Amygdala (tissue), 56 donors: ENCODE results near the gene RRP36.

ENCODE experiments used
- DNase-seq, 56 donors: peaks; one replicate each; lab custom pipeline; 2025; lab: John Stamatoyannopoulos, UW

RRP36 gene

DNA sequence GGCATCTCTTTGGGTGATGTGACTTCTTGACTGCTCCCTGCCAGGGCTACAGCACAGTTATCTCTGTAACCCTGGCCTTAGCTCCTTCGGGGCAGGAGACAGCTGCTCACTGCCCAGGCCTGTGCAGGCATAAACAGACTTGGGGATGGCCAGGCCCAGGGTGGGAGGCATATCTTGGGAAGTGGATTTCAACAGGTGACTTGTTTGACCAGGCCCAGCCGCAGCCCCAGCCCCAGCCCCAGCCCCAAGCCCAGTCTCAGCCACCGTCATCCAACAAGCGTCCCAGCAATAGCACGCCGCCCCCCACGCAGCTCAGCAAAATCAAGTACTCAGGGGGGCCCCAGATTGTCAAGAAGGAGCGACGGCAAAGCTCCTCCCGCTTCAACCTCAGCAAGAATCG lies 15.2 kb upstream of the RRP36 start:
- no peak for DNase-seq

- DNase-seq, result no peak
Measured at GRCh38 chr6:43007126-43007525, 14.3 kb upstream of the RRP36 start.

DNA sequence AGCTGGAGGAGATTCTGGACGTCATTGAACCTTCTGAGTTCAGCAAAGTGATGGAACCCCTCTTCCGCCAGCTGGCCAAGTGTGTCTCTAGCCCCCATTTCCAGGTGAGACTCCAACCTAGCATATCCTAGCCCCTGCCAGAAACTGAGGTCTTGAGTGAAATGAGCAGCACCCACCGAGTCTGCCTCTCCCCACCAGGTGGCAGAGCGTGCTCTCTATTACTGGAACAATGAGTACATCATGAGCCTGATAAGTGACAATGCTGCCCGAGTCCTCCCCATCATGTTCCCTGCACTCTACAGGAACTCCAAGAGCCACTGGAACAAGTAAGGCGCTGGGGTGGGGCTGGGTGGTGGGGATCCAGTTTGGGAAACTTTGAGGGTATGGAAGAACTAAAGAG lies 12.3 kb upstream of the RRP36 start:
- DNase-seq, result peak in 10 of 56 donors; percentile 4 to 32 (median 7)

DNA sequence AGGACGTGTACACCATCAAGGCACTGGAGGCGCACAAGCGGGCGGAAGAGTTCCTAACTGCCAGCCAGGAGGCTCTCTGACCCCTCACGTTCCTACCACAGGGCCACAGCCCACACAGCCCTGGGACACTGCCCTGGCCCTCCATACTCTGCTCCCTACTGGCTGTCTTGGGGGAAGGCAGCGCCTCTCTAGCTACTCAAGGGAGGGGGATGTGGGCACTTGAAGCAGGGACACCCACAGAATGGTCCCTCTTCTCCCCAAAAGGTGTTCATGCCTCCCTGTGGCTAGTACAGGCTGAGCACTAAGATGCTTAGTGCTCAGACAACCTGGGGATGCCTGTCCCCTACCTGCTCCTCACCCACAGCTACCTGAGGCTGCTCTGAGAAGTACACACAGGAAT lies 10.2 kb upstream of the RRP36 start:
- DNase-seq, result no peak

DNA sequence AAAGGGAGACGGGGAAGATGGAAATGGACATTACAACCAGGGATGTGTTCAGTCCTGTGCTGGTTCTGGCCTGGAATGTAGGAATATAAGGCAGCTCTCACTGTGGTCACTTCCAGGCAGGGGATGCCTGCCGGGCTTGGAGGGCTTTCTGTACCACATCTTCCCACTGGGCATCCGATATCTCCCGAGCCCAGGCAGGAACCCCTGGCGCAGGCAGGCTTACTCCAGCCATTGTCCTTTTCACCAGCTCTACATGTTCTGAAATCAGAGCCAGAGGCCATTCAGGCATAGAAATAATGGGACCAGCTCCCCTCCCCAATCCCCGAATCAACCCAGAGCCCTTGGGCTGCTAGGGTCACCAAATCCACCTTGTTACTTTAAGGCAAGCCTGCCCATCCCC lies 9.1 kb upstream of the RRP36 start:
- no peak for DNase-seq

DNA sequence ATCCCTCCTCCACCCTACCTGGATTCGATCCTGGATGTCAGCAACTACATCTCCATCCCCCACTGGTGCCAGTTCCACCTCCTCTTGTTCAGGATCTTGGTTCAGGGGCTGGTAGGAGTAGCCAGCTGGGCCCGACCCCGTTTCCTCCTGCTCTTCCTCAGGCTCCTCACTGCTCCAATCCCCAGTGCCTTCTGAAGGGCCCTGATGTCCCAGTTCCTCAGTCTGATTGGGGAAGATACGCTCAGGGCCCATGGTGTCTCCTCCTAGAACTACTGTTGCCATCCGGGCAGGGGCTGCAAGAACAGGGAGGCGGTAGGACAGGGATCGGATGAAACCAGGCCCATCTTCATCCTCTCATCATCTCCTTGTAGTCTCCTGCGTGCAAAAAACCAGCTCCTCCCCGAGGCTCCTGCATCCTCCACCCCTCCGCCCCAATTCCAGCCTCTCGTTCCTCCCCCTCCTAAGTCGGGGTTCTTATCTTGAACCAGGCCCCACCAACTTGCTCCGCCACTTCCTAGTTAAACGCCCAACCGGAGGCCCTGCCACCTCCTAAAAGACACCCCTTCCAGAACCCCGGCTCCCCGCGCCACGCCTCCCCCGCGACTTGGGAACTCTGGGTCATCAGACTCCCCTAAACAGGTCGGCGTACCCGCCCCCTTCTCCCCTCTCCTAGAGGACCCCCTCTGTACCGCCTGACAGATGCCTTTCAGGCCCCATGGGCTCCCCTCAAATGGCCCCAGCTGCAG lies 8.2 kb upstream of the RRP36 start:
- DNase-seq, result peak in 16 of 56 donors; percentile 24 to 76 (median 46)

DNA sequence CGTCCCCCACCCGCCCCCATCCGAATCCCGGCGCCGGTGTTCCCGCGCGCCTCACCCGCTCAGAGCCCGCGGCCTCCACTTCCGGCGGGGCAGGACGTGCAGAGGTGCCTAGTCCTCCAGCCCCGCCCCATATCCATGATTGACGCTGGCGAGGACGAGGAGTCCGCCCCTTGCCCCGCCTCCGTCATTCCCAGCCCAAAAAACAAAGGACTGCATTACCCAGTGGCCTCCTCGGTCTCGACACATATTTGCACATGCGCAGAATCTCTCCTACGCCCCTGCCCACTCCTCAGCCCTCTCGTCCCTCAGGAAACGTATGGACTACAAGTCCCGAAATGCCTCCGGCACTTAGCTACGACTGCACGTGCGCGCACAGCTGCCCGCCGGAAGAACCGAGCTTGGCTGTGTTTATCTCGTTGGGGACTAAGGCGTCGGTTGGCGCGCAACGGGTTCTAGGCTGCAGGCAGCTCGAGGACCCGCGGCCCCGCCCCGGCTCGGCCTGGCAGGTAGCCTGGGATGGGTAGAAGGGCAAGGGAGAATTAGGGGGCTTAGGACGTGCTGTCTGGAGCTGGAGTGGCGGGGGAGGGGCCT lies 7.5 kb upstream of the RRP36 start, which contains the start of the genes KLHDC3 and MEA1:
Gene KLHDC3, plus strand, starts transcription at position 407 of the 591 bp plus-strand sequence. CDS start 2,944 bp downstream, outside the sequence.
Gene MEA1, minus strand, starts transcription at position 104 of the 591 bp plus-strand sequence. CDS start 133 bp downstream, outside the sequence.
- DNase-seq, result peak; percentile 69 to 100 (median 99)

DNA sequence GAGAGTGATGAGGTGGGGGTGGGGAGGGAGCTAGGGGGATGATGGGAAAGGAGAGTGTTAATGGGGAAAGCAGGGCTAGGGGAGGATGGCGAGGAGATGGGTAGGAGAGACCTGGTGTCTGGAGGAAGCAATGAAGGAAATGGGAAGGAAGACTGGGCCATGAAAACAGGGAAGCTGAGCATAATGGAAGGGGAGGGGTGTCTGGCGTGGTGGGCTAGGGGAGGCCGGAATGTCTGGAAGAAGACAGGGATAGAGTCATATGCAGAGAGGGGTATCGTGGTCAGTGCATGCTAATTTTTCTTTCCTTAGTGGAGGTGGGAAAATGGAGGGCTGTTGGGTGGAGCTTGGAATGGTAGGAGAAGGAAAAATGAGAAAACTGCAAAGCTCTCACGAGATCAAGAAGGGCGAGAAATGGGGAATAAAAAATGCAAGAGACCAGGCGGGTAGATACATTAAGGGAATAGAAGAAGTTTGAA lies 7.0 kb upstream of the RRP36 start:
- DNase-seq, result no peak

DNA sequence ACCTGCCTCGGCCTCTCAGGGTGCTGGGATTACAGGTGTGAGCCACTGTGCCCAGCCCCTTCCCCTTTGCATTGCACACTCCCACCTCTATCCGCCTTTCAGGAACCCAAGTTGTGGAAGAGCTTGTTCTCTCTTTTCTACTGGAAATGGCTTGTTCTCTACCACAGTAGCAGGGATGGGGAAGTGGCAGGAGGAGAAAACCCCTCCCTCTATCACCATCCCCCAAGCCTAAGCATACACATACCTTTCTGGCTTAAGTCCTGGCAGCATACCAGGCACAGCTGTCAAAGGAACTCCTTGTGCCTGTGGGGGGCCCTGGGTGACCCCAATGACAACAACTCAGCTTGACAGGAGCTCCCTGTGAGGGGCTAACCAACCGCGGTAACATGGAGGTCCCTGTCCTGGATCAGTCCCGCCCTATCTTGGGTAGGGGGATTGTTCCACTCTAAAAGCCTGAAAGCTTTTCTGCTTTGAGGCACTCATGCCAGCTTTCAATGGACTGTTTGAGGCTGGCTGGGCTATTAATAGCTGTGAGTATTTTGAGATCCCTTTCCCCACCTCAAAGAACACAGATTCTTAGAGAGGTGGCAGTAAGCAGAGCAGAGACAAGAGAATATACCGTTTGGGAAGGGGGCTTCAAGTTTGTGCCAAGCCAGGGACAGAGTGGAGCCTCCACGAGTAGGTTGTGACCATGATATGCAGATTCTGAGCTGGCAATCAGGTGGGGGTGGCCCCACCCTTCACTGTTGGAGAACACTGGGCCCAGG lies 5.1 kb upstream of the RRP36 start:
- no peak for DNase-seq

DNA sequence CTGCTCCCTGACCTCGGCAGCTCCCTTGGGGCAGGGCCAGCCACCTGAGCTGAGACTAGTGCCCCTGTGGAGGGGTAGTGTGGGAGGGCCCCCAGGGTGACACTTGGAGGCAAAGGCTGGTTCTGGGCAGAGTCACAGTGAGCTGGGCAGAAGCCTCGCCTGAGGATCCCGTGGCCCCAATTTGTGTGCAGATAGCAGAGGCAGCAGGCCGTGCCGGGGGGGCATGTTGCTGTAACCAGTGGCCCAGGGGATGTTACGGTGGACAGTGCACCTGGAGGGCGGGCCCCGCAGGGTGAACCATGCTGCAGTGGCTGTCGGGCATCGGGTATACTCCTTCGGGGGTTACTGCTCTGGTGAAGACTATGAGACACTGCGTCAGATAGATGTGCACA lies 4.5 kb upstream of the RRP36 start:
- no peak for DNase-seq

DNA sequence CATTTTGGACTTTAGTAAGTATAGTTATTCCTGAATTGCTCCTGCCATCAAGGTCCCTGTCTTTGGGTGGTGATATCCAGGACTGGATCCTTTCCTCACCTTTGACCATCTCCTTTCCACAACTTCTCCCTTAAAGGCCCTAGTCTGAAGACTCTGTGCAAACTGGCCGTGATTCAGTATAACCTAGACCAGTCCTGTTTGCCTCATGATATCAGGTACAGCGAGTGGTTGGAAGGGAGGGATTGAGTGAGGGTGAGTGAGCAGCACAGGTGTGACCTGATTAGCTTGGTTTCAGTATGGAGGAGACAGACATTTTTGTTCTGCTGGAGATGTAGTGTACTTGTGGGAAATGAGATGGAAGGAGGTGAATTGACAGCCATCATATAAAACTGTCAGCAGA lies 2.3 kb upstream of the RRP36 start:
- no peak for DNase-seq

GRCh38 chr6:43020052-43020705 lies 1.2 kb upstream of the RRP36 start:
- DNase-seq, result no peak

- no peak for DNase-seq
Measured at GRCh38 chr6:43020847-43021246, 576 bp upstream of the RRP36 start.

DNA sequence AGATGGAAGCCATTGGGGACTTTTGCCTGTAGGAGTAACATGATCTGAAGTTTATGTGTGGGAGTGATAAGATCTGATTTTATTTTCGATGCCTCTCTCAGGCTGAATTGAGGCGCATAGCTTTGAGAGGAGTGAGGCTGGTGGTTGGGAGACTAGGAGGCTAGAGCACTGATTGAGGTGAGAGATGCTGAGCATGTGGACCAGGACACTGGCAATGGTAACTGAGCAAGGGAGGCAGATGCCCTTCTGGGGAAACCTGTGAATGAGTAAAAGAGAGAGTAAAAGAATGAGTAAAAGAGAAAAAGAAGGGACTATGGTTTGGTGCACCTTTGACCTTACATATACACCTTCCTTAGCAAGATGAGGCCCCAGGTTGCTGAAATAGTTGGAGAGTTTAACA lies 3.0 kb downstream of the RRP36 start:
- DNase-seq, result no peak

DNA sequence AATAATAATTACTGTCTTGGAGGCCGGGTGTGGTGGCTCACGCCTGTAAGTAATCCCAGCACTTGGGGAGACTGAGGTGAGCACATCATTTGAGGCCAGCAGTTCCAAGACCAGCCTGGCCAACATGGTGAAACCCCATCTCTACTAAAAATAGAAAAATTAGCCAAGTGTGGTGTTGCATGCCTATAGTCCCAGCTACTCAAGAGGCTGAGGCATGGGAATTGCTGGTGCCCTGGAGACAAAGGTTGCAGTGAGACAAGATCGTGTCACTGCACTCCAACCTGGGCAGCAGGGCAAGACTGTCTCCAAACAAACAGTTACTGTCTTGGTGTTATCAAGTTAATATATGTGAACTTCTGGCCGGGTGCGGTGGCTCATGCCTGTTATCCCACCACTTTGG lies 4.9 kb downstream of the RRP36 start:
- no peak for DNase-seq

DNA sequence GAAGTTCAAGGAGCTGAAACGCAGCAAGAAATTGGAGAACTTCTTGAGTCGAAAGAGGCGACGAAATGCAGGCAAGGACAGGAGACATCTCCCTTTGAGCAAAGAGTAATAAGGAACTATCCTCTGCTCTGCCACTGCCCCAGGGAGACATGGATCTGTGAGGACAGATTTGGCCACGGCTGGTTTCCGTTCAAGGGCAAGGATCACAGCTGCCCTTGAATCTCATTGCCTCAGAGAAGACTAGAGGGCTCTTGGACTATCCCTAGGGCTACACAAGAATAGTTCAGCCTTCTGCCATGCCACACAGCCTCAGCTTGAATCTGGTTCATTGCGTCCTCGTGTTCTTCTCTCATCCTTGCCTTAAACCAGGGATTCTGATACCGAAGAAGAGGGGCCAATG lies 7.7 kb downstream of the RRP36 start:
- DNase-seq, result no peak

DNA sequence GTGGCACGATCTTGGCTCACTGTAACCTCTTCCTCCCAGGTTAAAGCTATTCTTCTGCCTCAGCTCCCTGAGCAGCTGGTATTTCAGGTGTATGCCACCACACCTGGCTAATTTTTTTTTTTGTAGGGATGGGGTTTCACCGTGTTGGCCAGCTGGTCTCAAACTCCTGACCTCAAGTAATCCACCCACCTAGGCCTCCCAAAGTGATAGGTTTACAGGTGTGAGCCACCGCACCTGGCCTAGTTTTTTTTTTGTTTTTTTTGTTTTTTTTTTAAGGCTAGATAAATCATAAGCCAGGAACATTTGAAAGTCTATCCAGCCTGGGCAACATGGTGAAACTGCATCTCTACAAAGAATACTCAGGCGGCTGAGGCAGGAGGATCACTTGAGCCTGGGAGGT lies 10.9 kb downstream of the RRP36 start:
- no peak for DNase-seq

GRCh38 chr6:43033496-43034189 lies 12.2 kb downstream of the RRP36 start:
- DNase-seq, result no peak

DNA sequence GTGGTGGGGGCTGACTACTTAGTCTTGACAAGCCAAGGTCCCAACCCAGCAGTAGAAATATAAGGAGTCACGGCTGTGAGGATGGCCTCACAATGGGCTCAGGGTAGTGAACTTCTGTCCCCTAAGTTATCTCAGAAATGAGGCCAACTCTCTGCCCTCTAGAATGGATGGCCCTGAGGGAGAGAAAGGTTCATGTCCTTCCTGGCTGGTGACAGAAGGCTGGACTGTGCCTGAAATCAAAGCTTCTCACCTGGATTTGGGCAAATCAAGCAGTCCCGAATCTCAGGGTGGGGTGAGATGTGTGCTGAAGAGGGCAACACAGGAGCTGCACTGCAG lies 12.7 kb downstream of the RRP36 start:
- no peak for DNase-seq

- no peak for DNase-seq
Measured at GRCh38 chr6:43035495-43036194, 14.2 kb downstream of the RRP36 start.
